GM12865 (cell line): Measurements from ENCODE around the gene RIPOR3.
"Not testable (repeated sequence)": the region's sequence is repeated elsewhere in the genome, so short reads cannot be mapped to it uniquely, and the experiment has no call there.

ENCODE experiments used
- DNase-seq: peaks from one replicate; pipeline ENCODE4 v3.0.0; 2010; ENCODE audit warnings: low read depth
- H3K4me3 ChIP-seq: 2 replicates; pipeline ENCODE4 v1.5.1; 2011; ENCODE audit warnings: mild to moderate bottlenecking, low read depth, low read length, control low read depth
- CTCF ChIP-seq: IDR thresholded peaks from 2 replicates; pipeline ENCODE4 v1.5.1; 2011; ENCODE audit warnings: low read length, control low read depth, low read depth, inconsistent platforms; ENCODE audit not compliant: insufficient read depth; ENCODE audit errors: missing control alignments

The RIPOR3 gene

GRCh38 chr20:50572938-50573777 is 118.2 kb downstream of the RIPOR3 start:
- TF ChIP-seq CTCF: no peak
- DNase-seq: no peak
- no peak overlapping the region for H3K4me3 ChIP-seq

- no peak for DNase-seq
- no peak overlapping the region for H3K4me3 ChIP-seq
- no peak for TF ChIP-seq CTCF
Measured at GRCh38 chr20:50571466-50571865, 119.9 kb downstream of the RIPOR3 start.

GRCh38 chr20:50569864-50570836 is 121.2 kb downstream of the RIPOR3 start:
- DNase-seq: peak; percentile 84
- TF ChIP-seq CTCF: peak; percentile 66
- H3K4me3 ChIP-seq: no peak overlapping the region

GRCh38 chr20:50569487-50569863 is 121.9 kb downstream of the RIPOR3 start:
- DNase-seq, H3K4me3 ChIP-seq: not testable (repeated sequence)

GRCh38 chr20:50568549-50568942 is 122.8 kb downstream of the RIPOR3 start:
- no peak for DNase-seq
- no peak for TF ChIP-seq CTCF
- no peak overlapping the region for H3K4me3 ChIP-seq

GRCh38 chr20:50567860-50568548 is 123.3 kb downstream of the RIPOR3 start:
- no peak for TF ChIP-seq CTCF
- no peak for DNase-seq
- no peak overlapping the region for H3K4me3 ChIP-seq

GRCh38 chr20:50565871-50566270 is 125.5 kb downstream of the RIPOR3 start:
- no peak overlapping the region for H3K4me3 ChIP-seq
- no peak for TF ChIP-seq CTCF
- no peak for DNase-seq
